ENCODE measurements around the gene CACNA2D3. TPM values are rescaled to one million over a fixed set of nuclear protein-coding genes. Genes with fewer than 3 reads are reported as not detected.

CACNA2D3 gene
- total RNA-seq, 1 donor from 2014 or later: 21.2 TPM

DNA sequence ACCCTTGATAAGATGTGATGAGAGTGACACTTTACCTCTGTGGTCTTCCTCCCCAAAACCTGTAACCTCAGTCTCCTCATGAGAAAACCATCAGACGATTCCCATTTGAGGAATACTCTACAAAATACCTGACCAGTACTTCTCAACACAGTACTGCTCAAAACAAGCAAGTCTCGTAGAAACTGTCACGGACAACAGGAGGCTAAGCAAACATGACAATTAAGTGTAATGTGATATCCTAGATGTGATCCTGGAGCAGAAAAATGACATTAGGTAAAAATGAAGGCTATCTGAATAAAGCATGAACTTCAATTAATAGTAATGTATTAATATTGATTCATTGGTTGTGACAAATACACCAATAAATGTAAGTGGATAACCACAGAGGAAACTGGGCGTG lies 113.6 kb downstream of the CACNA2D3 start:
- TF ChIP-seq, protein P1, sequence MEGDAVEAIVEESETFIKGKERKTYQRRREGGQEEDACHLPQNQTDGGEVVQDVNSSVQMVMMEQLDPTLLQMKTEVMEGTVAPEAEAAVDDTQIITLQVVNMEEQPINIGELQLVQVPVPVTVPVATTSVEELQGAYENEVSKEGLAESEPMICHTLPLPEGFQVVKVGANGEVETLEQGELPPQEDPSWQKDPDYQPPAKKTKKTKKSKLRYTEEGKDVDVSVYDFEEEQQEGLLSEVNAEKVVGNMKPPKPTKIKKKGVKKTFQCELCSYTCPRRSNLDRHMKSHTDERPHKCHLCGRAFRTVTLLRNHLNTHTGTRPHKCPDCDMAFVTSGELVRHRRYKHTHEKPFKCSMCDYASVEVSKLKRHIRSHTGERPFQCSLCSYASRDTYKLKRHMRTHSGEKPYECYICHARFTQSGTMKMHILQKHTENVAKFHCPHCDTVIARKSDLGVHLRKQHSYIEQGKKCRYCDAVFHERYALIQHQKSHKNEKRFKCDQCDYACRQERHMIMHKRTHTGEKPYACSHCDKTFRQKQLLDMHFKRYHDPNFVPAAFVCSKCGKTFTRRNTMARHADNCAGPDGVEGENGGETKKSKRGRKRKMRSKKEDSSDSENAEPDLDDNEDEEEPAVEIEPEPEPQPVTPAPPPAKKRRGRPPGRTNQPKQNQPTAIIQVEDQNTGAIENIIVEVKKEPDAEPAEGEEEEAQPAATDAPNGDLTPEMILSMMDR (IDR thresholded peaks at IDR 0.05; ENCODE audit: borderline replicate concordance): no peak
- no peaks in the 10 kb centered on the region for H3K27me3 ChIP-seq (ENCODE audit: low read depth)
- H3K27ac ChIP-seq (replicated peaks): no peak overlapping the region

DNA sequence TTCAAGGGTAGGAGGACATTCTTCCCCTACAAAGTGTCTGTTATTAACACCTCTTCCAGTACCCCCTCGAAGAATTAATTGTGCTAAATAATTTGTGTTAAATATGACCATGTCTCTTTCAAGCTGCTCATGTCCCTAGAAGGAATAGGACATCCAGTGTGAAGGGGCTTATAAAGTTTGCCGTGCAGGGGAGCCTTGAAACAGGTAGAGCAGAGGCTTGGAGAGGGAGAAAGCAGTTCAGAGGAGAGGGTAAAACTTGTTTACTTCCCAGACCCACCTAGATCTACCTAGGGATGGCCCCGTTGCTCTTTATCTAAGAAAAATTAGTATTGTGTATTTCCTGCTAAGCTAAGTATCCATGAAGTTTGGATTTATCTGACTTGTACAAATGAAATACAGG lies 114.8 kb downstream of the CACNA2D3 start:
- no peak for DNase-seq
- no peaks in the 10 kb centered on the region for H3K9me3 ChIP-seq (replicated peaks)
- TF ChIP-seq, protein P1 (IDR thresholded peaks at IDR 0.05; ENCODE audit: borderline replicate concordance): no peak
- H3K4me1 ChIP-seq: peaks cover 11% of the 10 kb centered on the region
- H3K27me3 ChIP-seq (ENCODE audit: low read depth): no peaks in the 10 kb centered on the region
- H3K4me3 ChIP-seq: no peak overlapping the region
- no peaks in the 10 kb centered on the region for H3K36me3 ChIP-seq
- H3K27ac ChIP-seq (replicated peaks): no peak overlapping the region
- intact Hi-C loops (cut with micrococcal nuclease): no loop called here

More for the DNA sequence above, 113.6 kb downstream of the CACNA2D3 start:
- peaks cover 11% of the 10 kb centered on the region for H3K4me1 ChIP-seq
- no peak overlapping the region for H3K4me3 ChIP-seq
- intact Hi-C loops (cut with micrococcal nuclease): no loop called here
- no peaks in the 10 kb centered on the region for H3K36me3 ChIP-seq
- no peaks in the 10 kb centered on the region for H3K9me3 ChIP-seq (replicated peaks)
- DNase-seq: no peak

DNA sequence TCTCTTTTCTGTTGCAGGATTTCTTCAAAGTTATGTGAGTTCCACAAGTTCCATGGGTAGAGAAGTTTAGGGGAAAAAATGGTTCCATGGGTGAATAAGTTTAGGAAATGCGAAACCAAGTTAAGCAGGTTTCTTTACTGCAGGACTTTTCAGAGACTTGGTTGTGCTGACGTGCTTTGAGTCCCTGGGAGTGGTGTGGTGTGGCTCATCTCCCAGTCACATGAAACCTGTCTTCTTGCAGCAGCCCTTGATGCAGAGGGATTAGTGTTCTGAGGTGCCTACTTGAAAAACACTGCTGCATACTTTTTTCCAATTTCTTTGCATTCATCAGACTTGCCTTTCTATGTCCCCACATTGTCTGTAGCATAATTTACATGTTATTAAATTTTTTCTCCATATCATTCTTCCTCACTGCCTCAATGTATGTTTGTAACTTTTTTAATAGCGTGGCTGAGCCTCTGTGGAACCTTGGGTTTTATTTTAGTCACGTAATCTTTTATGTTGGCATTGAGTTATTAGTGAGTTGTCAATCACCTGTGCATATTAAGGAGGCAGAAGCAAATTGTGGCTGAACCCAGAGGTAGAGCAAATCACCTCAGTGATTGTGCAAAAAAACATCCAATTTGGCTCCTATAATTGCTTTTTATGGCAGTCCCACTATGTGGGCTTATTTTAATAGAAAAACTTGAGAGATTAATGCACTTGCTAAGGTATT lies 115.6 kb downstream of the CACNA2D3 start:
- H3K9me3 ChIP-seq (replicated peaks): no peaks in the 10 kb centered on the region
- TF ChIP-seq, protein P1 (IDR thresholded peaks at IDR 0.05; ENCODE audit: borderline replicate concordance): no peak
- no peaks in the 10 kb centered on the region for H3K36me3 ChIP-seq
- DNase-seq: no peak
- peaks cover 11% of the 10 kb centered on the region for H3K4me1 ChIP-seq
- H3K27me3 ChIP-seq (ENCODE audit: low read depth): no peaks in the 10 kb centered on the region
- intact Hi-C loops (cut with micrococcal nuclease): no loop called here
- no peak overlapping the region for H3K4me3 ChIP-seq
- H3K27ac ChIP-seq (replicated peaks): no peak overlapping the region

DNA sequence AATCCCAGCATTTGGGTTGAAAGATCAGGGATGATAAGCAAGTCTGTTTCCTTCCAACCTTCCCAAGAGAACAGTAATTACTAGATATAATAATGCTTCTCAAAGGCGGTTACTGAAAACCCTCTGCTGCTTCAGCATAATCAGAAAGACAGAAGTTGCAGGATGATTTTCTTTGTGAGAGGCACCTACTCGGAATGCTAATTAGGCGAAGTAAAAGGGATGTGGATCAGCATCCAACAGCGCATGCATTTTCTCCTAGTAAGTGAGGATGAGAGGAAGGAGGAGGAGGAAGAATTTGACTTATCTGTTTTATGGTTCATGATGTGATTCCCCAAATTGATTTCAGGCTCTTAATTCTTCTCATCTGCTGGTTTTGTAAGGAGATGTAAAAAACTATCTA lies 118.0 kb downstream of the CACNA2D3 start:
- intact Hi-C loops (cut with micrococcal nuclease): no loop called here
- no peaks in the 10 kb centered on the region for H3K36me3 ChIP-seq
- no peaks in the 10 kb centered on the region for H3K9me3 ChIP-seq (replicated peaks)
- no peak overlapping the region for H3K27ac ChIP-seq (replicated peaks)
- H3K4me1 ChIP-seq: peaks cover 11% of the 10 kb centered on the region
- TF ChIP-seq, protein P1 (IDR thresholded peaks at IDR 0.05; ENCODE audit: borderline replicate concordance): no peak
- H3K27me3 ChIP-seq (ENCODE audit: low read depth): no peaks in the 10 kb centered on the region
- no peak overlapping the region for H3K4me3 ChIP-seq
- no peak for DNase-seq

DNA sequence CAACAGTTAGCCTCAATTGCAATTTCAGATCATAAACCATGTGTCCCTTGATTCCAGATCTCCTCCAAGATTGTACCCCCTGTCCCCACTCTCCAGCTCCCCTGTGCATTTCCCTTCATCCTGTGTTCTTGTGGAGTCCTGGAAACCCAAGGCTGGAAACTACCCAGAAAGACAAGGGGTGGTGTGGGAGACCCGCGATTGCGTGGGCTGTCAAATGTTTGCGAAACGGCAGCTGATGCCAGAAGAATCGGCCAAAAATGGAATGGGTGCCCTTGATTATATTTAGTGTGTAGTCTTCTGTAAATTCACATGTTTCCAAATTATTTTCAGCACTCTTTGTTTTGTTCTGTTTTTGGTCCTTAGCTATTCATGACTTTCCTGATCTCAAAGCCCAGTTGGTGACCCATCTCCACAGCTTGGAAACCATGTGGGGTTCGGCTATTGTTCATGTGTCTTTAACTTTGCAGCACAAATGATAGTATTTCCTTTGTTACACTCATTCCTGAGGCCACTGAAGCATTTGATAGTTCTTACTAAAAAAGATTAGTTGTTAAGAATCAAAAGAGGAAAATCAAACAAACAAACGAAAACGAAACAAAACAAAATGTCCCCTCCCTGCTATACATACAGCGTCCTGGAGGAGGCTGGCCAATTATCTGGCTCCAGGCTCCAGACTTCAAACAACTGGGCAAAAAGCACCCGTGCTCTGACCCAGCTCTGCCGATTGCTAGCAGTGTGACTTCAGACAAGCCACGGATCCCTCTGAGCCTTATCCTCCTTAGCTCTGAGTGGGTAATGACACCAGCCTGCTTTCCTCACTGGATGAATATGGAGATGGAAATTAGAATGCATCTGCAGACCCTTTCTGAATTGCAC lies 120.9 kb downstream of the CACNA2D3 start:
- H3K27ac ChIP-seq (replicated peaks): no peak overlapping the region
- no peaks in the 10 kb centered on the region for H3K27me3 ChIP-seq (ENCODE audit: low read depth)
- intact Hi-C loops (cut with micrococcal nuclease): no loop called here
- no peaks in the 10 kb centered on the region for H3K36me3 ChIP-seq
- TF ChIP-seq, protein P1 (IDR thresholded peaks at IDR 0.05; ENCODE audit: borderline replicate concordance): no peak
- peak overlapping the region; percentile 37 for H3K4me3 ChIP-seq
- H3K4me1 ChIP-seq: peaks cover under 1% of the 10 kb centered on the region
- peaks cover 12% of the 10 kb centered on the region for H3K9me3 ChIP-seq (replicated peaks)
- DNase-seq: no peak
